GM23338 (cell line): ENCODE measurements around the gene RUNX1. TPM values are rescaled to one million over a fixed set of nuclear protein-coding genes. Genes with fewer than 3 reads are reported as not detected.

Experiments used
- ATAC-seq: fragments of 200-7000 bp; cut with Tn5 transposase; 3 replicates; pipeline ENCODE4 v1.9.1; 2020
- DNase-seq: peaks from one replicate; pipeline ENCODE4 v3.0.0-alpha.2; 2015; ENCODE audit warnings: low spot score
- H2AFZ ChIP-seq: fragments of 200-600 bp; sonication (generic); 2 replicates; pipeline ENCODE4 v1.8.0; 2016; ENCODE audit warnings: antibody characterized with exemption, mild to moderate bottlenecking, moderate library complexity
- H3F3A ChIP-seq: fragments of 200-600 bp; sonication (generic); replicated peaks from 2 replicates; pipeline ENCODE4 v1.8.0; 2017; ENCODE audit warnings: antibody characterized with exemption, mixed run types, low read depth
- H3K27ac ChIP-seq: fragments of 200-600 bp; sonication (generic); 2 replicates; pipeline ENCODE4 v1.6.1; 2016; ENCODE audit warnings: low read depth
- H3K27me3 ChIP-seq: fragments of 200-600 bp; sonication (generic); 2 replicates; pipeline ENCODE4 v1.8.0; 2016; ENCODE audit warnings: mild to moderate bottlenecking, mixed run types, moderate library complexity; ENCODE audit not compliant: insufficient read depth
- H3K36me3 ChIP-seq: fragments of 200-600 bp; sonication (generic); 2 replicates; pipeline ENCODE4 v1.8.0; 2016; ENCODE audit warnings: mild to moderate bottlenecking; ENCODE audit not compliant: insufficient read depth
- H3K4me1 ChIP-seq: fragments of 200-600 bp; sonication (generic); 2 replicates; pipeline ENCODE4 v1.8.0; 2016; ENCODE audit warnings: mild to moderate bottlenecking, moderate library complexity; ENCODE audit not compliant: insufficient read depth
- H3K4me2 ChIP-seq: fragments of 200-600 bp; sonication (generic); 2 replicates; pipeline ENCODE4 v1.7.1; 2017; ENCODE audit warnings: mixed run types
- H3K4me3 ChIP-seq: fragments of 200-600 bp; sonication (generic); 2 replicates; pipeline ENCODE4 v1.6.1; 2016; ENCODE audit warnings: mixed run types
- H3K79me2 ChIP-seq: fragments of 200-600 bp; sonication (generic); replicated peaks from 2 replicates; pipeline ENCODE4 v1.8.0; 2017; ENCODE audit warnings: mild to moderate bottlenecking; ENCODE audit not compliant: insufficient read depth
- H3K9me2 ChIP-seq: fragments of 200-600 bp; sonication (generic); 2 replicates; pipeline ENCODE4 v1.8.0; 2017; ENCODE audit not compliant: insufficient read depth
- H4K20me1 ChIP-seq: fragments of 200-600 bp; sonication (generic); replicated peaks from 2 replicates; pipeline ENCODE4 v1.8.0; 2017; ENCODE audit warnings: mild to moderate bottlenecking; ENCODE audit not compliant: insufficient read depth
- H3K27ac Mint-ChIP-seq: 2 replicates; pipeline ENCODE4 v1.8.0; 2020; ENCODE audit warnings: inconsistent platforms, mild to moderate bottlenecking, moderate library complexity, mixed read lengths
- H3K27me3 Mint-ChIP-seq: 3 replicates; pipeline ENCODE4 v1.8.0; 2022; ENCODE audit warnings: low read depth, mild to moderate bottlenecking, moderate library complexity, mixed read lengths, inconsistent platforms; ENCODE audit not compliant: insufficient read depth, poor library complexity
- H3K36me3 Mint-ChIP-seq: 3 replicates; pipeline ENCODE4 v1.8.0; 2021; ENCODE audit warnings: low read depth, mild to moderate bottlenecking, inconsistent platforms, moderate library complexity, mixed read lengths
- H3K4me1 Mint-ChIP-seq: 3 replicates; pipeline ENCODE4 v1.8.0; 2020; ENCODE audit warnings: mild to moderate bottlenecking, inconsistent platforms, mixed read lengths
- H3K4me3 Mint-ChIP-seq: 3 replicates; pipeline ENCODE4 v1.8.0; 2021; ENCODE audit warnings: moderate library complexity, mild to moderate bottlenecking, inconsistent platforms, mixed read lengths
- H3K9me3 Mint-ChIP-seq: 3 replicates; pipeline ENCODE4 v1.8.0; 2020; ENCODE audit warnings: moderate library complexity, mild to moderate bottlenecking, inconsistent platforms, mixed read lengths
- CREB1 ChIP-seq: fragments of 250-450 bp; sonication (Bioruptor Pico); IDR thresholded peaks from 2 replicates; pipeline ENCODE4 v1.5.0; 2020; ENCODE audit warnings: low read depth, mild to moderate bottlenecking, moderate library complexity
- EZH2phosphoT487 ChIP-seq: fragments of 200-600 bp; sonication (generic); IDR thresholded peaks from one replicate; pipeline ENCODE4 v1.8.1; 2018; ENCODE audit warnings: antibody characterized with exemption; ENCODE audit not compliant: unreplicated experiment
- JUNB ChIP-seq: IDR thresholded peaks from one replicate; pipeline ENCODE4 v1.6.1; 2016; ENCODE audit warnings: antibody characterized with exemption; ENCODE audit not compliant: unreplicated experiment
- STAT1 ChIP-seq: IDR thresholded peaks from one replicate; pipeline ENCODE4 v1.6.1; 2016; ENCODE audit warnings: antibody characterized with exemption; ENCODE audit not compliant: unreplicated experiment
- ZNF114 ChIP-seq: fragments of 250-450 bp; sonication (Bioruptor Pico); IDR thresholded peaks from 2 replicates; pipeline ENCODE4 v1.5.0; 2020; ENCODE audit warnings: mild to moderate bottlenecking, moderate library complexity
- ZNF331 ChIP-seq: fragments of 250-450 bp; sonication (Bioruptor Pico); IDR thresholded peaks from 2 replicates; pipeline ENCODE4 v1.5.0; 2020; ENCODE audit warnings: low read depth, mild to moderate bottlenecking, moderate library complexity
- polyA plus RNA-seq: library from polyadenylated mRNA; unstranded; fragments of >200 nt; fragmentation: Nextera tagmentation; extraction: Ambion mirVana; gene quantifications from 2 replicates; pipeline ENCODE4 v1.2.1, GENCODE V29; 2016
- total RNA-seq: library from RNA; depleted of rRNA; stranded (reverse); fragments of >200 nt; shearing (Covaris generic); gene quantifications from 2 replicates; pipeline ENCODE4 v1.2.3, GENCODE V29; 2014
- TF ChIP-seq, protein P1 (sequence below): fragments of 250-450 bp; sonication (Bioruptor Pico); IDR thresholded peaks from 2 replicates; pipeline ENCODE4 v1.5.0; 2020; ENCODE audit warnings: mild to moderate bottlenecking, moderate library complexity
- TF ChIP-seq, protein P2 (sequence below): IDR thresholded peaks from 2 replicates; pipeline ENCODE4 v1.6.1; 2016; ENCODE audit warnings: antibody characterized with exemption

RUNX1 gene
- total and polyA plus RNA-seq, 2 experiments from 2014 or later = 0.29 to 1.1 TPM

DNA sequence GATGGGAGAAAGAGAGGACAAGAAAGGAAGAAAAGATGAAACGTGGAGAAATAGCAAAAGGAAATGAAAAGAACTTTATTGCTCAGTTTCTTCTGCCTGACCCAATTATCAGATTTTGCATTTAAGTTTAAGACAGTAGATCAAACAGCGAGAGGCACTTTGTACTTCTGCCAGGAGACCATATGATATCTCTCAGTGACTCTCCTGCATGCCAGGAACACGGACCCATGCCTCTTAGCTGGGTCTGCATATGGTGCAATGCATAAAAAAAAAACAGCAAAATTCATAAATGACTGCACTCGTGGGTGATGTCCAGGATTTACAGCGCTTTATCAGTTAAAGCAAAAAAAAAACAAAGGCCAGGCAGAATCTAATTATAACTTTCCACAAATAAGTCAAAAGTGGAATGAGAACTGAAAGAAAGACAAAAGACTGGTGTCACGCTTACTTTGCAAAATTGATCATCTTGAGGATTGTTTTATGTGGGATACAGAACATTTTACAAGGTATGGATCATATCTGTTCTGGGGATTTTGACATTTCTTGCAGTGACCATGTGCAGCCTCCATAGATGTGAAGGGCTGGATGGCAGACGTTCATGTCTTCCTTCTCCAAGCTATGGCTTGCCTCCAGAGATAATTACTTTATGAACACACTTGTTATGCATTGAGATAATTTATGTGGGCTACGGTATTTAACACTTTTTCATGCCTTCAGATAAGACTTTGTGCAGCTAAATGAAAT is 79.5 kb downstream of the RUNX1 start:
- Mint-ChIP-seq H3K9me3 (no peaks in the 10 kb centered on the region), H3K27ac (no peak overlapping the region), H3K27me3 (peaks cover 2% of the 10 kb centered on the region), H3K36me3 (no peaks in the 10 kb centered on the region), H3K4me3 (no peak overlapping the region), H3K4me1 (peaks cover 9% of the 10 kb centered on the region; the same call in 1 of the 3 replicates)
- Histone ChIP-seq H2AFZ (no peak overlapping the region), H3K4me3 (no peak overlapping the region), H3K4me1 (no peaks in the 10 kb centered on the region), H3K27me3 (no peaks in the 10 kb centered on the region), H3K4me2 (no peak overlapping the region), H4K20me1 (no peaks in the 10 kb centered on the region), H3F3A (no peaks in the 10 kb centered on the region), H3K9me2 (no peaks in the 10 kb centered on the region), H3K36me3 (no peaks in the 10 kb centered on the region), H3K79me2 (no peaks in the 10 kb centered on the region), H3K27ac (no peak overlapping the region)
- DNase-seq (no peak), ATAC-seq (no peak)
- TF ChIP-seq ZNF114 (CRISPR knock-in tag) = no peak
- TF ChIP-seq EZH2phosphoT487 = no peak
- TF ChIP-seq STAT1 = no peak
- TF ChIP-seq ZNF331 (CRISPR knock-in tag) = no peak
- TF ChIP-seq, protein P1, sequence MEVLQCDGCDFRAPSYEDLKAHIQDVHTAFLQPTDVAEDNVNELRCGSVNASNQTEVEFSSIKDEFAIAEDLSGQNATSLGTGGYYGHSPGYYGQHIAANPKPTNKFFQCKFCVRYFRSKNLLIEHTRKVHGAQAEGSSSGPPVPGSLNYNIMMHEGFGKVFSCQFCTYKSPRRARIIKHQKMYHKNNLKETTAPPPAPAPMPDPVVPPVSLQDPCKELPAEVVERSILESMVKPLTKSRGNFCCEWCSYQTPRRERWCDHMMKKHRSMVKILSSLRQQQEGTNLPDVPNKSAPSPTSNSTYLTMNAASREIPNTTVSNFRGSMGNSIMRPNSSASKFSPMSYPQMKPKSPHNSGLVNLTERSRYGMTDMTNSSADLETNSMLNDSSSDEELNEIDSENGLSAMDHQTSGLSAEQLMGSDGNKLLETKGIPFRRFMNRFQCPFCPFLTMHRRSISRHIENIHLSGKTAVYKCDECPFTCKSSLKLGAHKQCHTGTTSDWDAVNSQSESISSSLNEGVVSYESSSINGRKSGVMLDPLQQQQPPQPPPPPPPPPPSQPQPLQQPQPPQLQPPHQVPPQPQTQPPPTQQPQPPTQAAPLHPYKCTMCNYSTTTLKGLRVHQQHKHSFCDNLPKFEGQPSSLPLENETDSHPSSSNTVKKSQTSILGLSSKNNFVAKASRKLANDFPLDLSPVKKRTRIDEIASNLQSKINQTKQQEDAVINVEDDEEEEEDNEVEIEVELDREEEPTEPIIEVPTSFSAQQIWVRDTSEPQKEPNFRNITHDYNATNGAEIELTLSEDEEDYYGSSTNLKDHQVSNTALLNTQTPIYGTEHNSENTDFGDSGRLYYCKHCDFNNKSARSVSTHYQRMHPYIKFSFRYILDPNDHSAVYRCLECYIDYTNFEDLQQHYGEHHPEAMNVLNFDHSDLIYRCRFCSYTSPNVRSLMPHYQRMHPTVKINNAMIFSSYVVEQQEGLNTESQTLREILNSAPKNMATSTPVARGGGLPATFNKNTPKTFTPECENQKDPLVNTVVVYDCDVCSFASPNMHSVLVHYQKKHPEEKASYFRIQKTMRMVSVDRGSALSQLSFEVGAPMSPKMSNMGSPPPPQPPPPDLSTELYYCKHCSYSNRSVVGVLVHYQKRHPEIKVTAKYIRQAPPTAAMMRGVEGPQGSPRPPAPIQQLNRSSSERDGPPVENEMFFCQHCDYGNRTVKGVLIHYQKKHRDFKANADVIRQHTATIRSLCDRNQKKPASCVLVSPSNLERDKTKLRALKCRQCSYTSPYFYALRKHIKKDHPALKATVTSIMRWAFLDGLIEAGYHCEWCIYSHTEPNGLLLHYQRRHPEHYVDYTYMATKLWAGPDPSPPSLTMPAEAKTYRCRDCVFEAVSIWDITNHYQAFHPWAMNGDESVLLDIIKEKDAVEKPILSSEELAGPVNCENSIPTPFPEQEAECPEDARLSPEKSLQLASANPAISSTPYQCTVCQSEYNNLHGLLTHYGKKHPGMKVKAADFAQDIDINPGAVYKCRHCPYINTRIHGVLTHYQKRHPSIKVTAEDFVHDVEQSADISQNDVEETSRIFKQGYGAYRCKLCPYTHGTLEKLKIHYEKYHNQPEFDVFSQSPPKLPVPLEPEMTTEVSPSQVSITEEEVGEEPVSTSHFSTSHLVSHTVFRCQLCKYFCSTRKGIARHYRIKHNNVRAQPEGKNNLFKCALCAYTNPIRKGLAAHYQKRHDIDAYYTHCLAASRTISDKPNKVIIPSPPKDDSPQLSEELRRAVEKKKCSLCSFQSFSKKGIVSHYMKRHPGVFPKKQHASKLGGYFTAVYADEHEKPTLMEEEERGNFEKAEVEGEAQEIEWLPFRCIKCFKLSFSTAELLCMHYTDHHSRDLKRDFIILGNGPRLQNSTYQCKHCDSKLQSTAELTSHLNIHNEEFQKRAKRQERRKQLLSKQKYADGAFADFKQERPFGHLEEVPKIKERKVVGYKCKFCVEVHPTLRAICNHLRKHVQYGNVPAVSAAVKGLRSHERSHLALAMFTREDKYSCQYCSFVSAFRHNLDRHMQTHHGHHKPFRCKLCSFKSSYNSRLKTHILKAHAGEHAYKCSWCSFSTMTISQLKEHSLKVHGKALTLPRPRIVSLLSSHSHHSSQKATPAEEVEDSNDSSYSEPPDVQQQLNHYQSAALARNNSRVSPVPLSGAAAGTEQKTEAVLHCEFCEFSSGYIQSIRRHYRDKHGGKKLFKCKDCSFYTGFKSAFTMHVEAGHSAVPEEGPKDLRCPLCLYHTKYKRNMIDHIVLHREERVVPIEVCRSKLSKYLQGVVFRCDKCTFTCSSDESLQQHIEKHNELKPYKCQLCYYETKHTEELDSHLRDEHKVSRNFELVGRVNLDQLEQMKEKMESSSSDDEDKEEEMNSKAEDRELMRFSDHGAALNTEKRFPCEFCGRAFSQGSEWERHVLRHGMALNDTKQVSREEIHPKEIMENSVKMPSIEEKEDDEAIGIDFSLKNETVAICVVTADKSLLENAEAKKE (CRISPR knock-in tag) = no peak
- TF ChIP-seq JUNB = no peak
- TF ChIP-seq, protein P2, sequence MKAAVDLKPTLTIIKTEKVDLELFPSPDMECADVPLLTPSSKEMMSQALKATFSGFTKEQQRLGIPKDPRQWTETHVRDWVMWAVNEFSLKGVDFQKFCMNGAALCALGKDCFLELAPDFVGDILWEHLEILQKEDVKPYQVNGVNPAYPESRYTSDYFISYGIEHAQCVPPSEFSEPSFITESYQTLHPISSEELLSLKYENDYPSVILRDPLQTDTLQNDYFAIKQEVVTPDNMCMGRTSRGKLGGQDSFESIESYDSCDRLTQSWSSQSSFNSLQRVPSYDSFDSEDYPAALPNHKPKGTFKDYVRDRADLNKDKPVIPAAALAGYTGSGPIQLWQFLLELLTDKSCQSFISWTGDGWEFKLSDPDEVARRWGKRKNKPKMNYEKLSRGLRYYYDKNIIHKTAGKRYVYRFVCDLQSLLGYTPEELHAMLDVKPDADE = no peak
- TF ChIP-seq CREB1 (CRISPR knock-in tag) = no peak
